ENCODE results near the gene FJX1. TPM values are rescaled to one million over a fixed set of nuclear protein-coding genes. Genes with fewer than 3 reads are reported as not detected.

Gene FJX1
- total RNA-seq, 1 experiment from 2014 or later: 71.4 TPM

DNA sequence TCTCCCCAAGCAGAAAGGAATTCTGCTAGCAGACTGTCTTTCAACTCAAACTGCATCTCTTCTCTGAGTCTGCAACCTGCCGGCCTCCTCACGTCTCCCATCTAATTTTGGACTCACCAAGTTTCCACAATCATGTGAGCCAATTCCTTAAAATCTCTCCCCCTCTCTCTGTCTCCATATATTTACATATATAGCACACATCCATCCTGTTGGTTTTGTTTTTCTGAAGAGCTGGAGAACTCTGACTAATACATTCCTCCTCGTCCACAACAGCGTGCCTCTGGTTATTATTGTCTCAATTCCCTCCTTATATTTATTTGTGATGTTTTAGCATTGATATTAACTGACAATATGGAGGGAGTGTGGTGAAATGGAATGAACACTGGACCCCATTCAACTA lies 29.6 kb upstream of the FJX1 start:
- no peak overlapping the region for H3K9ac ChIP-seq (ENCODE audit: low read length)
- peak overlapping the region; percentile 35; the same call in 1 of the 2 replicates for H3K27ac ChIP-seq (ENCODE audit: low read length)
- ChIA-PET POLR2A (ENCODE audit: unreplicated experiment) (no interaction called here), CTCF (no interaction called here)
- H3K36me3 ChIP-seq (ENCODE audit: low read depth, low read length): no peaks in the 10 kb centered on the region
- TF ChIP-seq EZH2phosphoT487 (IDR thresholded peaks at IDR 0.05; ENCODE audit: borderline replicate concordance, low read length) (no peak), EZH2 (IDR thresholded peaks at IDR 0.05; ENCODE audit: low read length, unreplicated experiment) (no peak)
- TF ChIP-seq, protein P1, sequence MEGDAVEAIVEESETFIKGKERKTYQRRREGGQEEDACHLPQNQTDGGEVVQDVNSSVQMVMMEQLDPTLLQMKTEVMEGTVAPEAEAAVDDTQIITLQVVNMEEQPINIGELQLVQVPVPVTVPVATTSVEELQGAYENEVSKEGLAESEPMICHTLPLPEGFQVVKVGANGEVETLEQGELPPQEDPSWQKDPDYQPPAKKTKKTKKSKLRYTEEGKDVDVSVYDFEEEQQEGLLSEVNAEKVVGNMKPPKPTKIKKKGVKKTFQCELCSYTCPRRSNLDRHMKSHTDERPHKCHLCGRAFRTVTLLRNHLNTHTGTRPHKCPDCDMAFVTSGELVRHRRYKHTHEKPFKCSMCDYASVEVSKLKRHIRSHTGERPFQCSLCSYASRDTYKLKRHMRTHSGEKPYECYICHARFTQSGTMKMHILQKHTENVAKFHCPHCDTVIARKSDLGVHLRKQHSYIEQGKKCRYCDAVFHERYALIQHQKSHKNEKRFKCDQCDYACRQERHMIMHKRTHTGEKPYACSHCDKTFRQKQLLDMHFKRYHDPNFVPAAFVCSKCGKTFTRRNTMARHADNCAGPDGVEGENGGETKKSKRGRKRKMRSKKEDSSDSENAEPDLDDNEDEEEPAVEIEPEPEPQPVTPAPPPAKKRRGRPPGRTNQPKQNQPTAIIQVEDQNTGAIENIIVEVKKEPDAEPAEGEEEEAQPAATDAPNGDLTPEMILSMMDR (conservative IDR thresholded peaks at IDR 0.05; ENCODE audit: low read depth, low read length): no peak
- ATAC-seq (peak; percentile 27; the same call in 1 of the 2 replicates), DNase-seq (peak; percentile 72)
- intact Hi-C loops (cut with micrococcal nuclease): no loop called here
- no peaks in the 10 kb centered on the region for H3K9me3 ChIP-seq (ENCODE audit: low read length)
- BruUV-seq (replicated peaks): no TSS peak
- no peak overlapping the region for H3K4me3 ChIP-seq (ENCODE audit: low read length)
- no peaks in the 10 kb centered on the region for H3K27me3 ChIP-seq (ENCODE audit: low read length)
- H3K4me1 ChIP-seq (ENCODE audit: insufficient read depth, low read length): peaks cover 54% of the 10 kb centered on the region
- no peaks in the 10 kb centered on the region for H3K9me2 ChIP-seq (replicated peaks; ENCODE audit: low read length)
- H4K20me1 ChIP-seq (ENCODE audit: low read length): no peaks in the 10 kb centered on the region
- no peaks in the 10 kb centered on the region for H3F3A ChIP-seq (ENCODE audit: low read length, unreplicated experiment)
- H3K79me2 ChIP-seq (ENCODE audit: low read length): no peaks in the 10 kb centered on the region
- peak overlapping the region; percentile 5; the same call in 1 of the 2 replicates for H3K4me2 ChIP-seq (ENCODE audit: low read length)
- no peak overlapping the region for H2AFZ ChIP-seq (ENCODE audit: low read length)

DNA sequence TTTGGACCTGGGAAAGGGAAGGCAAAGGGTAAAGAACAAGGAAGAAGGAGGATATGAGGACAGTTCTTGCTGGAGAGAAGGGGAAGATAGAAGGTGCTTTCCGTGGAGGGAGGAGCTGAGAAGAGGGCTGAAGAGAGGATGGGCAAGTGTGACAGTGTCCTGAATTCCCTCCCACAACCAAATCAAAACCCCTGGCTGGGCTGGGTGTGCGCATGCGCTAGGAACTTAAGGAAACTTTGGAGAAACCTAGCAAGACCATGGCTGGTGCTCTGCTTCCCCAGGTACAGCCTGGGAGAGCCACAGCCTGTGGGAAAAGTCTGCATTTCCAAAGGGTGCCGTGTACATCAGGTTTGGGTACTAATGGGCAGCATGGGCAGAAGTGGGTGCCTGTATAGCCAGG lies 29.0 kb upstream of the FJX1 start:
- H3K27ac ChIP-seq (ENCODE audit: low read length): no peak overlapping the region
- no TSS peak for BruUV-seq (replicated peaks)

GRCh38 chr11:35590412-35590811 lies 27.8 kb upstream of the FJX1 start:
- no peak overlapping the region for H3K9ac ChIP-seq (ENCODE audit: low read length)
- no peak overlapping the region for H3K27ac ChIP-seq (ENCODE audit: low read length)
- H3K9me2 ChIP-seq (replicated peaks; ENCODE audit: low read length): no peaks in the 10 kb centered on the region
- H3K4me3 ChIP-seq (ENCODE audit: low read length): no peak overlapping the region
- no peak overlapping the region for H2AFZ ChIP-seq (ENCODE audit: low read length)
- POLR2A ChIA-PET (ENCODE audit: unreplicated experiment): no interaction called here
- TF ChIP-seq EZH2 (IDR thresholded peaks at IDR 0.05; ENCODE audit: low read length, unreplicated experiment) (no peak), EZH2phosphoT487 (IDR thresholded peaks at IDR 0.05; ENCODE audit: borderline replicate concordance, low read length) (no peak)
- TF ChIP-seq, protein P1 (conservative IDR thresholded peaks at IDR 0.05; ENCODE audit: low read depth, low read length): no peak
- H4K20me1 ChIP-seq (ENCODE audit: low read length): no peaks in the 10 kb centered on the region
- no TSS peak for BruUV-seq (replicated peaks)
- no peaks in the 10 kb centered on the region for H3F3A ChIP-seq (ENCODE audit: low read length, unreplicated experiment)
- no peak overlapping the region for H3K4me2 ChIP-seq (ENCODE audit: low read length)
- H3K4me1 ChIP-seq (ENCODE audit: insufficient read depth, low read length): peaks cover 41% of the 10 kb centered on the region
- ATAC-seq: peak; percentile 54
- H3K36me3 ChIP-seq (ENCODE audit: low read depth, low read length): no peaks in the 10 kb centered on the region
- no peaks in the 10 kb centered on the region for H3K27me3 ChIP-seq (ENCODE audit: low read length)
- intact Hi-C loops (cut with micrococcal nuclease): no loop called here
- H3K79me2 ChIP-seq (ENCODE audit: low read length): no peaks in the 10 kb centered on the region
- CTCF ChIA-PET: no interaction called here
- DNase-seq: peak; percentile 61
- no peaks in the 10 kb centered on the region for H3K9me3 ChIP-seq (ENCODE audit: low read length)

More for the DNA sequence above, 29.0 kb upstream of the FJX1 start:
- Histone ChIP-seq H4K20me1 (ENCODE audit: low read length) (no peaks in the 10 kb centered on the region), H3F3A (ENCODE audit: low read length, unreplicated experiment) (no peaks in the 10 kb centered on the region), H3K9me3 (ENCODE audit: low read length) (no peaks in the 10 kb centered on the region), H3K4me1 (ENCODE audit: insufficient read depth, low read length) (peaks cover 50% of the 10 kb centered on the region), H2AFZ (ENCODE audit: low read length) (no peak overlapping the region), H3K9ac (ENCODE audit: low read length) (no peak overlapping the region), H3K79me2 (ENCODE audit: low read length) (no peaks in the 10 kb centered on the region), H3K4me3 (ENCODE audit: low read length) (no peak overlapping the region), H3K9me2 (replicated peaks; ENCODE audit: low read length) (no peaks in the 10 kb centered on the region), H3K4me2 (ENCODE audit: low read length) (peak overlapping the region; percentile 5; the same call in 1 of the 2 replicates), H3K27me3 (ENCODE audit: low read length) (no peaks in the 10 kb centered on the region), H3K36me3 (ENCODE audit: low read depth, low read length) (no peaks in the 10 kb centered on the region)
- DNase-seq: no peak
- TF ChIP-seq, protein P1 (conservative IDR thresholded peaks at IDR 0.05; ENCODE audit: low read depth, low read length): no peak
- TF ChIP-seq EZH2 (IDR thresholded peaks at IDR 0.05; ENCODE audit: low read length, unreplicated experiment) (no peak), EZH2phosphoT487 (IDR thresholded peaks at IDR 0.05; ENCODE audit: borderline replicate concordance, low read length) (no peak)
- ATAC-seq: no peak
- POLR2A ChIA-PET (ENCODE audit: unreplicated experiment): no interaction called here
- intact Hi-C loops (cut with micrococcal nuclease): no loop called here
- CTCF ChIA-PET: no interaction called here

All from PC-3 (cell line).